OCI-LY1 (cell line): ENCODE measurements around the gene TMEM175.

Source experiments
- CTCF ChIP-seq: fragments of 200-600 bp; sonication (generic), shearing (Covaris generic); IDR thresholded peaks from 2 replicates; pipeline ENCODE4 v1.5.1; 2017; ENCODE audit warnings: mild to moderate bottlenecking, antibody characterized with exemption, low read length, moderate library complexity, mixed read lengths
- EZH2 ChIP-seq: fragments of 200-600 bp; sonication (generic), shearing (Covaris generic); IDR thresholded peaks from 2 replicates; pipeline ENCODE4 v1.8.0; 2017; ENCODE audit warnings: borderline replicate concordance, mixed run types, mild to moderate bottlenecking, antibody characterized with exemption, low read length, moderate library complexity, mixed read lengths

GRCh38 chr4:949656-950055 is 17.4 kb downstream of the TMEM175 start:
- TF ChIP-seq EZH2 (no peak), CTCF (no peak)
